Raji (cell line): ENCODE measurements around the gene ENSA.

Source experiments
- POLR2A ChIP-seq: IDR thresholded peaks from 2 replicates; pipeline ENCODE4 v1.6.1; 2011; ENCODE audit warnings: low read depth, low read length, control low read depth; ENCODE audit not compliant: insufficient read depth

The ENSA gene, protein sequence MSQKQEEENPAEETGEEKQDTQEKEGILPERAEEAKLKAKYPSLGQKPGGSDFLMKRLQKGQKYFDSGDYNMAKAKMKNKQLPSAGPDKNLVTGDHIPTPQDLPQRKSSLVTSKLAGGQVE

DNA sequence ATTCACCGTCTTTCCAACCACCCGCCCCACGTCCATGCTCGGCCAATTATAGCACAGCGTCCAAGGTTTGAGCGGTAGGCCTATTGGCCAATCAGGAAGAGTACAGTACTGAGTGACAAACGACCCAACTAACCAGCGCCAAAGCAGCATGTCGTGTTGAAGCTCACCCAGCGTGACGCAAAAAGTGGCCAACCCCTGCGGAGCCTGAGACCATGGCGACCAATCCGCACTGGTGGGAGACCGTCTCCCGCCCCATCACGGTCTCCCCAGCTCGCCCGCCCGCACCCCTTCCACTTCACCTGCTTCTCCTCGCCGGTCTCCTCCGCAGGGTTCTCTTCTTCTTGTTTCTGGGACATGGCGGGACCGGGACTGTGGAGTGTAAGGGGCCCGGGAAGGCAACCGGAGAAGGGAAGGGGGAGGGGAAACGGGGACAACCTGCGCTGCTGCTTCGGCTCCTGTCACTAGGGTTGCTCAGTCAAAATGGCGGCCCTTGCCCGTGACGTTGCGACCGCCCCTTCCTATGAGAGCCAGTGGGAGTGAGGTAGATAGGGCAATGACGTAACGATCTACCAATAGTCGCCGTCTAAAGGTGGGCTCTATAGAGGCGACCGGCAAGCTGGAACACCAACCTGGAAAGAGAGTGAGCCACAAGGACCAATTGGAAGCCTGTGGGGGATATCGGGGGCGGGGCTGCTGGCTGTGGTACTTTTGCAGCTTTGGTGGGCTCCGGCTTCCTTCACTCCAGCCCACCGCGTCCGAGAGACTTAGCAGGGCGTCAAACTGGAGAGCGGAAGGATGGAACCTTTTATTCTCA, at the start of gene ENSA:
Gene ENSA, minus strand, starts transcription at position 498 of the 814 bp plus-strand sequence. Its CDS starts 142 bp downstream, at position 356.
- peak; percentile 77 for TF ChIP-seq POLR2A

DNA sequence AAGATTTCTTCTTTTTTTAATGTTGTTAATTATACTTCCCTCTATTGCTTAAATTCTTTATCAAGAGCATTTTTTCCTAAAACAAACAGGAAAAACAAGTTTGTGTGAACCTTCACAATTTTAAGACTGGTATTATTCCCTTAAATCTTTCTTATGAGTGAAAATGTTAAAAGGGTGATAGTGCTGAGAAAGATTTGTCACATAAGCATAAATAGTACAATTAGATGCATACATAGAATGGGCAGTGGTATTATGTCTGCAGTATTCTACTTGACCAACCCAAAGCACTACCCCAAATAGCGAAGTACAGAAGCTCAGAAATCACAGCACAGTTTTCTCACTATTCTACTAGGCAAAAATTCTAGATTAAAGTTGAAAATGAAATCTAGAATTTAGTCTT, 49.6 kb upstream of the ENSA start:
- no peak for TF ChIP-seq POLR2A

DNA sequence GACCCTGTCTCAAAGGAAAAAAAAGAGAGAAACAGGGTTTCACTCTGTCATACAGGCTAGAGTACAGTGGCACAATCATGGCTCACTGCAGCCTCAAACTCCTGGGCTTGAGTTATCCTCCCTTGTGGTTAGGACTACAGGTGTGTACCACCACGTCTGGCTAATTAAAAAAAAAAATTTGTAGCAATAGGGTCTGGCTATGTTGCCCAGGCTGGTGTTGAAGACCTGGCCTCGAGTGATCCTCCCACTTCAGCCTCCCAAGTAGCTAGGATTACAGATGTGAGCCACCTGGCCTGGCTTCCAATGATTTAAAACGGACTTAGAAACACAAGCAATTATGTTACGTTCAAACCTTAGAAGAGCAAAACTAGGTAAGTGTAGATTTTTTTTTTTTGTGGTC, 45.5 kb upstream of the ENSA start:
- TF ChIP-seq POLR2A: no peak

DNA sequence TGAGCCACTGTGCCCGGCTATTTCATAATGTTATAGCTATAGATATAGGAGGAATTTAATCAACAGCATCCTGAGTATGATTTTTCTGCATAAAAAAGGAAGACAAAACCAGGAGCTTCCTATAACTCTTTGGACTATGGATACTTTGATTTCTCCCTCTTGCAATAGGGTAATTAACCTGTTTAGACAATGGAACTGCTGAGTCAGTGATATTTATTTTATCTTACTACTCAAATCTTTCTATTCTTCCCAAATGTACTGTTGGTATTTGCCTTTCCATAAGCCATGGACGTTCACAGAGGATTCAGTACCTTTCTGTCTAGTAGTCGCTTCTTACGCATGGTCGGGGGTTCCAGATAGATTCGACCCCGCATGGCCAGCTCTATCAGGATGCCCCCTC, 33.9 kb upstream of the ENSA start:
- no peak for TF ChIP-seq POLR2A

DNA sequence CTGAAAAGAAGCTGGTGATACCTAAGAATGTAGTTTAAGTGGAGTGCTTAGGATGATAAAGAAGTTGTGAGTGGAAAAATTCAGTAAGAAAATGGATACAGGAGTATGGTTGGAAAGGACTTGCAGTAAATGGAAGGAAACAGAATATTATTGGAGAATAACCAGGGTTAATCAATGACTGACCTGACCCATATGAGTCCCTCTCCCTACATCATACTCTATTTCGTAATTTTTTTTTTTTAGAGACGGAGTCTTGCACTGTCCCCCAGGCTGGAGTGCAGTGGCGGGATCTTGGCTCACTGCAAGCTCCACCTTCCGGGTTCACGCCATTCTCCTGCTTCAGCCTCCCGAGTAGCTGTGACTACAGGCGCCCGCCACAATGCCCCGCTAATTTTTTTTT, 33.4 kb upstream of the ENSA start:
- no peak for TF ChIP-seq POLR2A

DNA sequence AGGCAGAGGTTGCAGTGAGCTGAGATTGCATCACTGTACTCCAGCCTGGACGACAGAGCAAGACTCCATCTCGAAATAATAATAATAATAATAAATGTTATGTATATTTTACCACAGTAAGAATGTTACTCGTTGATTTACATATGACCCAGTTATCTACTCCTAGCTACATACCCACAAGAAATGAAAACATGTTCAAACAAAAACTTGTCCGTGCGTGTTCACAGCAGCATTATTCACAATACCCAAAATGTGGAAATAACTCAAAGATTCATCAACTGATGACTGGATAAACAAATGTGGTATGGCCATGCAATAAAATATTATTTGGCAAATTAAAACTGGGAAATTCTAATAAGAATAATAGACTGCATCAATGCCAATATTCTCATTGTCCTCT, 31.7 kb upstream of the ENSA start:
- no peak for TF ChIP-seq POLR2A

DNA sequence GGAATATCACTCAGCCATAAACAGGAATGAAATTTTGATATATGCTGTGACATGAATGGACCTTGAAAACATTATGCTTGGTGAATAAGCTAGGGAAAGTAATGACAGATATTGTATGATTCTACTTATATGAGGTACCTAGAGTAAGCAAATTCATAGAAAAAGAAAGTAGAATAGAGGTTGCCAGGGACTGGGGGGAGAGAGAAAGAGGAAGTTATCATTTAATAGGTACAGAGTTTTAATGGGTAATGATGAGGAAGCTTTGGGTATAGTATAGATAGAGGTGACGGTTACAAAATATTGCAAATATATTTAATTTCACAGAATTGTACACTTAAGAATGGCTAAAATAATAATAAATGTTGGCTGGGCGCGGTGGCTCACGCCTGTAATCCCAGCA, 31.2 kb upstream of the ENSA start:
- TF ChIP-seq POLR2A: no peak

DNA sequence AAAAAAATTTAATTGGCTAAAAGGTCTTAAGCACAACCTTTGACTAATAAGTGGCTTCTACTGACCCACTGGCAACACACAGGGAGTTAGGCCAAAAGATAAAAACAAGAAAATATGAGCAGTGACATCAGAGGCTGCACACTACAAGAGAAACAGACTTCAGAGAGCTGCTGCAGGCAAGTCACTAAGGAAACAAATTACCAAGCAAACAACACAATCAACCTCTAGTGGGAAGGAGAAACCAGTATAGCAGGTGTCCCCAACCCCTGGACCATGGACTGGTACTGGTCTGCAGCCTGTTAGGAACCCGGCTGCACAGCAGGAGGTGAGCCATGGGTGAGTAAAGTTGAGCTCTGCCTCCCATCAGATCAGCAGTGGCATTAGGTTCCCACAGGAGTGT, 20.8 kb upstream of the ENSA start:
- no peak for TF ChIP-seq POLR2A

DNA sequence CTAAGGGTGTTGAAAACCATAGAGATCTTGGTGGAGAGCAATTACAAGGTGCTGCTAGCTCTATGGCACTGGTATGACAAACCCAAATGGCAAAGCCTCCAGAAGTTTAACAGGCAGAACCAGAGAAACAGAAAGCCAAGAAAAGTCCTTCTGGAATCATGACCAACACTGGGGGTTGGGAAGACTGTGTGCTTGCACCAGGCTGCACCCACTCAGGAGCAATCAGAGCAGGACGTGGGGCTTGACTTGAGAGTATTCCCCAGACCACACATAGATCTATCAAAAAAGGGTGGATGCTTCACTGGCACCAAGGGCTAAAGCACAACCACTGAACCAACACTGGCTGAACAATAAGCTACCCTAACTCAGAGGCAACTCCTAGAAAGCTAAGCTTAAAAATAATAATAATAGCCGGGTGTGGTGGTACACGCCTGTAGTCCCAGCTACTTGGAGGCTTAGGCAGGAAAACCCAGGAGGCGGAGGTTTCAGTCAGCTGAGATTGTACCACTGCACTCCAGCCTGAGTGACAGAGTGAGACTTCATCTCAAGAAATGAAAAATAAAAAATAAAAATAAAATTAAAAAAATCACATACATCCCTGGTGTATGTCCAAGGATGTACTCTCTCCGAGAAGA, 20.1 kb upstream of the ENSA start:
- no peak for TF ChIP-seq POLR2A

DNA sequence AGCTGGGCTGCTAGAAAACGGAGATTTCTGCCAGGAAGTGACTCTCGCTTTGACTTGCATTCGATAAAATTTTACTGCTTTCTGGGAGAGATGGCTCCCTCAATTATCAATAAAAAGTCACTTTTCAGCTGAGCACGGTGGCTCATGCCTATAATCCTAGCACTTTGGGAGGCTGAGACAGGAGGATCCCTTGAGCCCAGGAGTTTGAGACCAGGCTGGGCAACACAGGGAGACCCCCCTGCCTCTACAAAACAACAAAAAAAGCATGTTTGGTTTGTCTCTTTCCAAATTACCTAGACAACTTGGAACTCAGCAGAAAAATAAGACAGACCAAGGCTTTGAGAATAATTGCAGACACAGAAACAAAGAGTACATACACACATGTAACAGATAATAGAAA, 12.9 kb upstream of the ENSA start:
- no peak for TF ChIP-seq POLR2A

DNA sequence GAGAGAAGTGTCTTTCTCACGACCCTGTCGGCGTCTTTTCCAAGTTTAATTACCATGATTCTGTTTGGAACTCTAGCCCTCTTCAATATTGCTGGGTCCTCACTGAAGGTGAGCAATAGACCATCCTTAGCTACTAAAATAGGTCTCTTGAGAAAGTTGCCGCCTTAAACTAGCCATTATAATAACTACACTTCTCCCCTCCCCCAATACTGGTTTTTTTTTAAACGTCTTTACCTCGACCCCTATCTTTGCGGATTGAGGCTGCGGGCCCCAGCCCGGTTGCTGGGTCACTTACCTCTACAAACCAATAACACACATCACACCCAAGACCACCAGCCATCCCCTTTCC, 672 bp downstream of the ENSA start:
- no peak for TF ChIP-seq POLR2A

DNA sequence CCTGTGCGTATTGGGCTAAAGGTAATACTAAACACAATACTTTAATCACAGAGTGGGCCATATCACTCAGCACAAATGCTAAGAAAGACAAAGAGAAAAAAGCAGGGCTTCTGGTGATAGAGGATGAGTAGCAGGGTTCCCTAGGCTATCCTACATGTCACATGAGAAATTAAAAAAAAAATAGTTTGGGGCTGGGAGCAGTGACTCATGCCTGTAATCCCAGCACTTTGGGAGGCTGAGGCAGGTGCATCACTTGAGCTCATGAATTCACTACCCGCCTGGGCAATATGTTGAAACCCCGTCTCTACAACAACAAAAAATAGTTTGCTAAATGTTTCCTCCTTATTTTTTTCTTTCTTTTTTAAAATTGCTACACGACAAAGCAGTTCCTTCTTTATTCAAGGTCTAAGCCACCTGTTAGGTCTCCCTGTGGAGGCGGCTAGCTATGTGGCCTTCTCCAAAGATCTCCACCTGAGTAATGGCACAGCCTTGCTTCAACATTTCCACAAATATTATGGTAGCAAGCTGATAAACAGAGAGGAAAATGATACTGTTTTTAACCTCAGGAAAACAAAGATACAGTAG, 1.5 kb downstream of the ENSA start:
- TF ChIP-seq POLR2A: no peak

DNA sequence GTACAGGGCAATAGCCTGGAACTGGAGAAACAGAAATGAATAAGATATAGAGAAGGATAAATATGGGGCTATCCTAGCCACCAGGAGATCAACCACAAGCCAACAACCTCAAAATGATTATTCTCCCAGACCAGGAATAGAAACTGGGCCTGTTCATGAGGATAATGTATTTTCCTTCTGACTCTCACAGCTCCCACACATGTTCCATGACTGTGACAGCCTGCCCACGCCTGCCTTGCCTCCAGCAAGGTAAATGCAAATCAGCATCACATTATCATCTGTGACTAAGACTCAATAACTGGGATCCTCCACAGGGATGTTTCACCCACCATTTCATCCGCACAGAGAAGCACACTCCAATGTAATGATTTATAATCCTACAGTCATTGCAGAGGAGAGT, 3.3 kb downstream of the ENSA start:
- no peak for TF ChIP-seq POLR2A

DNA sequence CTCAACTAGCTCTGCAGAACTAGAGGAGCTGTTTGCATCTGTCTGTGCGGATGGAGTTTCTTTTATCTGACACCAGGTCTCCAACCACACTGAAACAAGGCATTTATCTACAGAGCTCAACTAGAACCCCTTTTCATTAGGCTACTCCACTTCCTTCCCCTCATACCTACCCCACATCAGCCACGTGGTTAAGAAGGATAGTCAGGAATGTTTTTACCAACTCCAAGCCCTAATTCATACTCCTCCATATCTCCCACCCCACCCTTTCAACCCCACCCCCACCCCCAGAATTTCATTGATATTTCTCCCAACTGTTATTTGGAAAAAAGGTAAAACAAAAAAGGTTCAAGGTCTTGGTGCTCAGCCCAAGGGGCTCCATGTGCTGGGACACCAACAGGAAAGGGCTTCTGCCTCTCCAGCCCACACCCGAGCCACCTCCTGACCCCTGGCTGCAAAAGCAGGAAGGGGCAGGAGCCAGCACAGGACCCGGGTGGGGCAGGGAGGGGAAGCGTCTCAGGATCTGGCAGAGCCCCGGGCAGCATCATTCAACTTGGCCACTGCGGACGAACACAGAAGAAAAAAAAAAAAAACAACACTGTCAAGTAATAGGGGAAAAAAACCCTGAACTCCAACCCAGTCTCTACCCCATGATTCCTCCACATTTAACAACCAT, 7.0 kb downstream of the ENSA start:
- no peak for TF ChIP-seq POLR2A

DNA sequence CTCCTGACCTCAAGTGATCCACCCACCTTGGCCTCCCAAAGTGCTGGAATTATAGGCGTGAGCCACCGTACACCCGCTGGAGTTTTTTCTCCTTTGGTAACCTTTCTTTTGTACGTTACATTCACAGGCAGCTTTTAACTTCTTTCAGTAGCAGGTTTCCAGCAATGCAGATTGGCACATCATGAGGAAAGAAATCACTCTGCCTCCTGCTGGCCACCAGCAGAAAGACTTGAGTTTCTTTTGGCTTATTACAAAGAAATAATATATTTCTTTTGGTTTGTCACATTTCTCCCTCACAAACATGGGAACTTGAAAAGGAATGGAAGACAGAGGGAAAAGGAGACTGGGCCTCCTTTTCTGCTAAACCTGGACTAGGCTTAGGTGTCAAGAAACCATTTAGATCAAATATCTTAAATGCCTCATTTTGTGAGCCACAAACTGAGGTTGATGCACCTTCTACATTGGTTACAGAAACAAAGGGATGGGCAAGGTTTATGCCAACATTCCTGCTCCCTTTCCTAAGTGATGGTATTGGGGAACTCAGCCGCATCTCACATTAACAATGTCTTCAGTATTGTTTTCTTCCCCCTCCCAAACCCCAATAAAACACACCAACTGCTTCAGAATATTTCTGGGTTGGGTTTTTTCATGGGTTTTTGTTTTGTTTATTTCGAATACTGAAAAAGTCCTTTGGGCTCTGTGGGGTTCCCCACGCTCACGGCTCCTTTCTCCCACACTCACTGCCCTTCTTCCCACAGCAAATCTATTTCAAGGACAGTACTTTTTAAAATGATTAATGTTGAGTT, 7.7 kb downstream of the ENSA start:
- no peak for TF ChIP-seq POLR2A
